SK-N-MC (cell line): ENCODE results near the gene SKAP2.

Source experiments
- EZH2 ChIP-seq: fragments of 200-600 bp; sonication (generic); IDR thresholded peaks from one replicate; pipeline ENCODE4 v1.6.1; 2017; ENCODE audit warnings: antibody characterized with exemption
- POLR2AphosphoS5 ChIP-seq: IDR thresholded peaks from 2 replicates; pipeline ENCODE4 v1.6.1; 2012; ENCODE audit warnings: mild to moderate bottlenecking, low read depth, low read length, borderline replicate concordance

DNA sequence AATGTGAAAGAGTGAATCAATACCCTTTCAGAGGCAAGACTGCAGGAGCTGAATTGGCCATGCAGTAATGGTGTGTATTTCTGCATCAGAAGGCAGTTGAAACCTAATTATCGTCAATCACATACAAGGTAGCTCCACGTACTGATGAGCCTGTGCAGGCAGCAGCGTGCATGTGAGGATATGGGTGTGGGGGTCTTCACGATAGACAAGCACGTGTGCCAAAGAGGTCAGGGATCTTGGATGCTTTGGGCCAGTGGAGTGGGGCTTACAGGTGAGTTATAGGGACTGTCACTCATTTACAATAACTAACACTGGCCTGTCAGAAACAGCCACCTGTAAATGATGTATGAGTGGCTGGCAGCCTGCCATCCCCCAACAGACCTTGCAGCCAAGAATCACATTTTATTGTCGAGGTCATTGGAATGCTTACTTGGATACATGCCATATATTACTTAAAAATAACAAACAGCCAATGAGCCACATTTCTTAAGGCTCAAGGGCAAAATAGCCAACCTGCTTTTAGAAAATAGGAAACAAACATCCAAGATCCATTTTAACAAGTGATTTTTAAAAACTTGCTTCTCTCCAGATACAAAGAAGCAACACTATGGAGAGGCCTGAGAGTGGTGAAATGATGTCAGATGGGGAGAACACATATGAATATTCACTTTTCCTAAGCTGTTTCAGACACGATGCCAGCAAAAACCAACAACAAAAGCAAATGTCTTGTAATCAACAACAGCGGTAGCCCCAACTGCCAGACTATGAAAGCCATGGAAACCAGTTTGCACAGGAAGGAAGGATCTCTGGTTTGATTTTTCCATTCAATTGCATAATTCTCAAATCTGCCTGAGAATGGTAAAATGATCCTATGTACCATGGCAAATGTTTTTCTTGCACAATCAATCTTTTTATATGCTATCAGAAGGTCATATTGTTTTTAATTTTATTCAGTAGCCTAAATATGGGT is 210.7 kb downstream of the SKAP2 start:
- TF ChIP-seq POLR2AphosphoS5 = no peak
- no peak for TF ChIP-seq EZH2
